K562 treated with DMSO at 1 percent for 24 hours (cell line): ENCODE data around the gene WDR77. TPM values are rescaled to one million over a fixed set of nuclear protein-coding genes. Genes with fewer than 3 reads are reported as not detected.

Experiments
- total RNA-seq: library from RNA; unstranded; fragments of 300-600 nt; gene quantifications from 2 replicates; pipeline ENCODE4 v1.2.3, GENCODE V29; 2022; ENCODE audit warnings: low read depth; ENCODE audit not compliant: insufficient read depth

WDR77 gene
- 26.8 and 27.1 TPM in 2 replicates for total RNA-seq

GRCh38 chr1:111448918-111449702, at the start of gene WDR77, which contains the start of gene ATP5PB:
Gene WDR77, minus strand, starts transcription at chr1:111449256. Its CDS starts 87 bp downstream, at chr1:111449169.
Gene ATP5PB, plus strand, starts transcription at chr1:111449464. Its CDS starts 78 bp downstream, at chr1:111449542.

Other genes with a start within 250 kb of the WDR77 start
- not detected in 2 replicates for gene DENND2D, start 248.6 kb downstream of the WDR77 start, total RNA-seq
- 0.27 TPM in 1 of 2 replicates, not detected in the other for gene CHI3L2, start 221.5 kb downstream of the WDR77 start, total RNA-seq
- not detected in 2 replicates for gene CHIA, start 158.4 kb downstream of the WDR77 start, total RNA-seq
- gene OVGP1, start 21.5 kb downstream of the WDR77 start, total RNA-seq: 0.49 and 1.3 TPM in 2 replicates
- 156 and 164 TPM in 2 replicates for gene ATP5PB, start 208 bp upstream of the WDR77 start, total RNA-seq
- gene C1orf162, start 24.7 kb upstream of the WDR77 start, total RNA-seq: 1.4 and 1.9 TPM in 2 replicates
- gene ADORA3, start 54.4 kb upstream of the WDR77 start, total RNA-seq: 0.82 TPM in 1 of 2 replicates, not detected in the other
- gene TMIGD3, start 54.4 kb upstream of the WDR77 start, total RNA-seq: not detected in 2 replicates
- 41.1 and 49.1 TPM in 2 replicates for gene RAP1A, start 170.5 kb upstream of the WDR77 start, total RNA-seq